H7 (cell line): ENCODE results near the gene PLA2G12B. TPM values are rescaled to one million over a fixed set of nuclear protein-coding genes. Genes with fewer than 3 reads are reported as not detected.
"Not testable (repeated sequence)": the region's sequence is repeated elsewhere in the genome, so short reads cannot be mapped to it uniquely, and the experiment has no call there.

Experiments
- DNase-seq: peaks from one replicate; pipeline ENCODE4 v3.0.0; 2012
- H3K27me3 ChIP-seq: 2 replicates; pipeline ENCODE4 v1.6.0; 2011; ENCODE audit warnings: mild to moderate bottlenecking, low read length; ENCODE audit not compliant: control insufficient read depth, insufficient read depth
- H3K36me3 ChIP-seq: replicated peaks from 2 replicates; pipeline ENCODE4 v1.5.1; 2011; ENCODE audit warnings: low read length; ENCODE audit not compliant: control insufficient read depth, insufficient read depth
- H3K4me3 ChIP-seq: 2 replicates; pipeline ENCODE4 v1.5.1; 2011; ENCODE audit warnings: low read depth, mild to moderate bottlenecking, control low read depth, low read length, moderate library complexity; ENCODE audit not compliant: insufficient read depth
- total RNA-seq: library from RNA; depleted of rRNA; stranded (reverse); fragments of >200 nt; shearing (Covaris generic); gene quantifications from 2 replicates; pipeline ENCODE4 v1.2.3, GENCODE V29; 2014

PLA2G12B gene
- total RNA-seq, 1 experiment from 2014 or later: 0.14 TPM

DNA sequence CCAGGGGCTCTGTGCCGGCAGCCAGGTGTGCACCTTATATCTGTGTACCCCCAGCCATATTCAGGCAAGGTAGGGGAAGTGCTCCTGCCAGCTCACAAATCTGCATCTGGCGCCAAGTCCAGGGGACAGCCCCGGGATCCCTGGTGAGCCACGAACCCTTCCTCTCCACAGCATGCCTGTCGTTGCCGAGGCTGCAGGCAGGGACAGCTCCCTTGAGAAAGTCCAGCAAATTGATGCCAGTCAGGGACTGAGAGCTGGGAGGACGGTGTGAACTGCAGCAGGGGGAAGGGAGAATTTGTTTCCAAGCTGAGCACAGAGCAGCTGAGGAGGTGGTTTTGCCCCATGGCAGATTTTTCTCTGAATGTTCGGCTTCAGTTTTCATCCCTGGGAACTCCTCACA, 919 bp downstream of the PLA2G12B start:
- peak; percentile 37 for DNase-seq
- H3K36me3 ChIP-seq: no peaks in the 10 kb centered on the region
- H3K4me3 ChIP-seq: no peak overlapping the region
- H3K27me3 ChIP-seq: no peaks in the 10 kb centered on the region

GRCh38 chr10:72952642-72953158, 1.9 kb downstream of the PLA2G12B start:
- no peaks in the 10 kb centered on the region for H3K36me3 ChIP-seq
- H3K4me3 ChIP-seq: no peak overlapping the region
- no peak for DNase-seq
- H3K27me3 ChIP-seq: no peaks in the 10 kb centered on the region

GRCh38 chr10:72952189-72952588, 2.4 kb downstream of the PLA2G12B start:
- no peak overlapping the region for H3K4me3 ChIP-seq

GRCh38 chr10:72951760-72952159, 2.8 kb downstream of the PLA2G12B start:
- H3K36me3 ChIP-seq: no peaks in the 10 kb centered on the region
- H3K4me3 ChIP-seq: no peak overlapping the region
- DNase-seq: no peak
- H3K27me3 ChIP-seq: no peaks in the 10 kb centered on the region

More at GRCh38 chr10:72952189-72952588, 2.4 kb downstream of the PLA2G12B start:
- Histone ChIP-seq H3K27me3 (no peaks in the 10 kb centered on the region), H3K36me3 (no peaks in the 10 kb centered on the region)
- DNase-seq: no peak

GRCh38 chr10:72948762-72949161, 5.8 kb downstream of the PLA2G12B start:
- H3K4me3 ChIP-seq: no peak overlapping the region
- no peak for DNase-seq
- no peaks in the 10 kb centered on the region for H3K36me3 ChIP-seq
- no peaks in the 10 kb centered on the region for H3K27me3 ChIP-seq

DNA sequence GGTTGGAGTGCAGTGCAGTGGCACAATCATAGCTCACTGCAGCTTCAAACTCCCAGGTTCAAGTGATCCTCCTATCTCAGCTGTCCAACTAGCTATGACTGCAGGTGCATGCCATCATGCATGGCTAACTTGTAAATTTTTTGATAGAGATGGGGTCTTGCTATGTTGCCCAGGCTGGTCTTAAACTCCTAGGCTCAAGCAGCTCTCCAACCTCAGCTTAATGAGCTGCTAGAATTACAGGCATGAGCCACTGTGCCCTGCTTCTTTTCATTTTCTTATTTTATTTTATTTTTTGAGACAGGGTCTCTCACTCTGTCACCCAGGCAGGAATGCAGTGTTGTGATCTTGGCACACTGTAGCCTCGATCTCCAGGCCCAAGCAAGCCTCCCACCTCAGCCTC, 7.6 kb downstream of the PLA2G12B start:
- no peaks in the 10 kb centered on the region for H3K27me3 ChIP-seq
- no peak for DNase-seq
- no peak overlapping the region for H3K4me3 ChIP-seq
- no peaks in the 10 kb centered on the region for H3K36me3 ChIP-seq

DNA sequence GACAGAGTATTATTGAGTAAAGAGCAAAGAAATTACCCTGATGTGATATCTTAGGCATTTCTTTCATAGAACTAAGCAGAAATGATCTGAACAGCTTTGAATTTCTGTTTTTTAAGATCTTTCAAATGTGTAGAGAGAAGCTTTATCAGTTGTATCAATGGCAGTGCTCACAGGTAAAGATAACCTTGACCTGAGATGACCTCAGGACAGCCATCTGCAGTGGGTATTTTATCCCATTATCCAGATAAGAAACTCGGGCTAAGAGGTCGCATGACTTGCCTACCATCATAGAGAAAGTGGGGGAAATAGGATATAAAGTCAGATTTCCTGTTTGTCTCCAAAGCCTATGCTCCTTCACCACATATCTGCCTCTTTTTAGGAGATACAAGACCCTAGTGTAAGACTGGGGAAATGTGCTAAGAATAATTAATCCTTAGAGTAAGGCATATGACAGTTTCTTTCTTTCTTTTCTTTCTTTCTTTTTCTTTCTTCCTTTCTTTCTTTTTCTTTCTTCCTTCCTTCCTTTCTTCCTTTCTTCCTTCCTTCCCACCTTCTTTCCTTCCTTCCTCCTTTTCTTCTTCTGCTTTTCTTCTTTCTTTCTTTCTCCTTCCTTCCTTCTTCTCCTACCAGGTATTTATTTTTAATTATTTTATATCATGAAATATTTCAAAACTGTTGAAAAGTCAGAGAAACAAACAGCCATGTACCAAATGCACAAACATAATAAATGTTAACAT, 10.9 kb downstream of the PLA2G12B start:
- DNase-seq: no peak
- H3K36me3 ChIP-seq: no peaks in the 10 kb centered on the region
- H3K27me3 ChIP-seq: no peaks in the 10 kb centered on the region
- H3K4me3 ChIP-seq: no peak overlapping the region

- H3K27me3 ChIP-seq: no peaks in the 10 kb centered on the region
- DNase-seq: no peak
- no peak overlapping the region for H3K4me3 ChIP-seq
- H3K36me3 ChIP-seq: no peaks in the 10 kb centered on the region
Observed at GRCh38 chr10:72935361-72935760, 19.2 kb downstream of the PLA2G12B start.

GRCh38 chr10:72932259-72933015, 22.2 kb downstream of the PLA2G12B start:
- DNase-seq: no peak
- Histone ChIP-seq H3K4me3 (no peak overlapping the region), H3K27me3 (no peaks in the 10 kb centered on the region), H3K36me3 (no peaks in the 10 kb centered on the region)

DNA sequence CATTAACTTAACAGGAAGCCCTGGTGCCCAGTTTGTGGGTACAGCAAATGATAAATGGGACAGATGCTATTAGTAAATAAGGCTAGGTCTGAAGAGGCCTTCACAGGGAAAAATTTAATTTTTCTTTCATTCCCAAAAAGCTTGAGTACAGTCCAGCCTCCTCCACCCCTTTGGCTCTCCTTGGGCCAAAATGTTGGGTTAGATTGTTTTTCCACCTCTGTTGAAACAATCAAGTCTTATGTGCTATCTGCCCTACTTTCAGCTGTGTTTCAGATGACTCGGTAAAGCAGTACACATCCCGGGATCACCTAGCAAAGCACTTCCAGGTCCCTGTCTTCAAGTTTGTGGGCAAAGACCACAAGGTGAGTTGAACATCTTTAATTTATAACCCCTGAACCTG, 24.3 kb downstream of the PLA2G12B start:
- Histone ChIP-seq H3K27me3 (no peaks in the 10 kb centered on the region), H3K36me3 (no peaks in the 10 kb centered on the region), H3K4me3 (no peak overlapping the region)
- no peak for DNase-seq

- Histone ChIP-seq H3K4me3 (no peak overlapping the region), H3K27me3 (no peaks in the 10 kb centered on the region), H3K36me3 (no peaks in the 10 kb centered on the region)
- DNase-seq: no peak
Observed at GRCh38 chr10:72928798-72929197, 25.8 kb downstream of the PLA2G12B start.

DNA sequence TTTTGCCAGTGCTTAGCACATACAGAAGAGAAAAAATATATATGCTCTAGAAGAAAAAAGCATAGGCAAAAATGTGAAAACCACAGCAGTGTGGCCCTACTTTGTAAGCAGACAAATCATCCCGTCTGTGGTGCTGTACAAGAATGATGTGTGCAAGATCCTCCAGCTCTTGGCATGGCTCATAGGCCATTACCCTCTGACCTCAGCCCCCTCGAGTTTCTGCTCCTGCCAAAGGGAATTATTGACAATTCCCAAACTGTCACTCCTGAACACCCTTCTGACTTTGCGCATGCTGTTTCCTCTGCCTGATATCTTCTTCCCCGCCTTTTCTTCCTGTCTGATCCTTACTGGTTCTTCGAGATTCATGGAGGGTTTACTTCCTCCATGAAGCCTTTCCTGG, 27.1 kb downstream of the PLA2G12B start:
- no peak for DNase-seq
- Histone ChIP-seq H3K27me3 (no peaks in the 10 kb centered on the region), H3K4me3 (no peak overlapping the region)

DNA sequence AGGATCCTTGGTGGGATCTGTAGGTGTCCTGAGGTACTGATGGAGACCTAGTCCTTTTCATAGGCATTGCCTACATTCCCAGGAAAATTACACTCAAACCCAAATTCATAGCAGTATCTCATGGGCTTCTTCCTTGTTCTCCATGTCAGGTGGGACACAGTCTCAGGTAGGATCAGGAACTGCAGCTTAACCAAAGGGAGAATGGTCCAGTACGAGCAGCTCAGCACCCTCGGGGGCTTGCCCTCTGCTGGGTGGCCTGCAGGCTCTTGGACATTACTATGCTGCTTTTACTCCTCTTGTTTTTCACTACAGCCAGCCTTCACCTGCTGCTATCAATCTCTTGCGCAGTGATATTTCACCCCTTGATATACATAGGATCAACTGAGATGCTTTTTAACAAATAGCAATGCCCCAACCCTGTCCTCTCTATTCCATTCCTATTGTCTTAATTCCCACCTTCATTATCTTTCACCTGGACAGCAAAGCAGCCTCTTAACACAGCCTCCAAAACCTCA, 28.6 kb downstream of the PLA2G12B start:
- no peak for DNase-seq
- no peak overlapping the region for H3K4me3 ChIP-seq
- no peaks in the 10 kb centered on the region for H3K27me3 ChIP-seq
- no peaks in the 10 kb centered on the region for H3K36me3 ChIP-seq

More for the DNA sequence above, 27.1 kb downstream of the PLA2G12B start:
- H3K36me3 ChIP-seq: no peaks in the 10 kb centered on the region

- DNase-seq: no peak
- H3K36me3 ChIP-seq: no peaks in the 10 kb centered on the region
- no peaks in the 10 kb centered on the region for H3K27me3 ChIP-seq
- H3K4me3 ChIP-seq: no peak overlapping the region
Observed at GRCh38 chr10:72924351-72924750, 30.3 kb downstream of the PLA2G12B start.

DNA sequence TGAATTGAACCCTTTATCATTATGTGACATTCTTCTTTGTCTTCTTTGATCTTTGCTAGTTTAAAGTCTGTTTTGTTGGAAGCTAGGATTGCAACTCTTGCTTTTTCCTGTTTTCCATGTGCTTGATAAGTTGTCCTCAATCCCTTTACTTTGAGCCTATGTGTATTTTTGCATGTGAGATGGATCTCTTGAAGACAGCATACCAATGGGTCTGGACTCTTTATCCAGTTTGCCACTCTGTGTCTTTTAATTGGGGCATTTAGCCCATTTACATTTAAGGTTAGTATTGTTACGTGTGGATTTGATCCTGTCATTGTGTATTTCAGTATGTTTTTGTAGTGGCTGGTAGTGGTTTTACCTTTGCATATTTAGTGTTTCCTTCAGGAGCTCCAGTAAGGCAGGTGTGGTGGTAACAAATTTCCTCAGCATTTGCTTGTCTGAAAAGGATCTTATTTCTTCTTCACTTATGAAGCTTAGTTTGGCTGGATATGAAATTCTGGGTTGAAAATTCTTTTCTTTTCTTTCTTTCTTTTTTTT, 33.4 kb downstream of the PLA2G12B start:
- H3K27me3 ChIP-seq, DNase-seq, H3K4me3 ChIP-seq, H3K36me3 ChIP-seq: not testable (repeated sequence)
